GM12865 (cell line): Measurements from ENCODE around the gene SLC30A1.

ENCODE experiments used
- DNase-seq: peaks from one replicate; pipeline ENCODE4 v3.0.0; 2010; ENCODE audit warnings: low read depth
- H3K4me3 ChIP-seq: 2 replicates; pipeline ENCODE4 v1.5.1; 2011; ENCODE audit warnings: mild to moderate bottlenecking, low read depth, low read length, control low read depth
- TF ChIP-seq, protein P1 (sequence below): IDR thresholded peaks from 2 replicates; pipeline ENCODE4 v1.5.1; 2011; ENCODE audit warnings: low read length, control low read depth, low read depth, inconsistent platforms; ENCODE audit not compliant: insufficient read depth; ENCODE audit errors: missing control alignments

The SLC30A1 gene

DNA sequence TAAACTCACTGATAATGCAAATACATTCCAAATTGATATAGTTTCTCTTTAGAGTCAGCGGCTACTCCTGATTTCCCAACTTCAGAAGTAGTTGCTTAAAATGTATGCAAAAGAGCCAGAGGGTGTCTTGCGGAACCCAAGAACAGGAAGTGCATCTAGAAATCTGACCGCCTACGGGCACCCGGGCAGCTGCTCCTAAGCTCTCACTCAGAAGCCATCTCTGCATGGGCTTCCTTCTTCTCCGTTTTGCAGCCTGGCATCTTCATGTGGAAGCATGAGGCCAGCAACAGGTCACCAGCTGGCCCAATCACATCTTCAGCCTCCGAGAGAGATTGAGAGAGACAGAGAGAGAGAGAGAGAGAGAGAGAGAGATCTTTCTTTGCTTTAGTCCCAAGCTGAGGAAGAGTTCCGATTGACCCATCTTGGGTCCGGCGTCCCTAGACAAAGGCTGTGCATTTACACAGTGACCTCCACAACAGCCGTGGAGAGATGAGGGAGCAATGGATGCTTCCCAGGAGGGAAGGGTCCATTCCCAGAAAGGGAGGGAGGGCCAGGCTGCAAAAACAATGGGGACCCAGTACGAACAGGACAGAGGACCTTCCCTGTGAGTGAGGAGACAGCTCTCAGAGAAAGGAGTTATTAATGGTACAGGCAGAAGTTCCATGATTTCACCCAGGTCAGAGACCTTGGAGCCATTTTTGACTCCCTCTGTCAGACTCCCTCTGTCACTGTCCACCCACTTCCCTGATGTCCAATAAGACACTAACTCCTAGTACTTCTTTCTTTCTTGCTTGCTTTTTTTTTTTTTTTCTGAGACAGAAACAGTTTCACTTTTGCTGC, 28.2 kb upstream of the SLC30A1 start:
- TF ChIP-seq, protein P1, sequence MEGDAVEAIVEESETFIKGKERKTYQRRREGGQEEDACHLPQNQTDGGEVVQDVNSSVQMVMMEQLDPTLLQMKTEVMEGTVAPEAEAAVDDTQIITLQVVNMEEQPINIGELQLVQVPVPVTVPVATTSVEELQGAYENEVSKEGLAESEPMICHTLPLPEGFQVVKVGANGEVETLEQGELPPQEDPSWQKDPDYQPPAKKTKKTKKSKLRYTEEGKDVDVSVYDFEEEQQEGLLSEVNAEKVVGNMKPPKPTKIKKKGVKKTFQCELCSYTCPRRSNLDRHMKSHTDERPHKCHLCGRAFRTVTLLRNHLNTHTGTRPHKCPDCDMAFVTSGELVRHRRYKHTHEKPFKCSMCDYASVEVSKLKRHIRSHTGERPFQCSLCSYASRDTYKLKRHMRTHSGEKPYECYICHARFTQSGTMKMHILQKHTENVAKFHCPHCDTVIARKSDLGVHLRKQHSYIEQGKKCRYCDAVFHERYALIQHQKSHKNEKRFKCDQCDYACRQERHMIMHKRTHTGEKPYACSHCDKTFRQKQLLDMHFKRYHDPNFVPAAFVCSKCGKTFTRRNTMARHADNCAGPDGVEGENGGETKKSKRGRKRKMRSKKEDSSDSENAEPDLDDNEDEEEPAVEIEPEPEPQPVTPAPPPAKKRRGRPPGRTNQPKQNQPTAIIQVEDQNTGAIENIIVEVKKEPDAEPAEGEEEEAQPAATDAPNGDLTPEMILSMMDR, result no peak
- DNase-seq, result peak; percentile 84
- H3K4me3 ChIP-seq, result peak overlapping the region; percentile 76

- DNase-seq, result peak; percentile 75
- H3K4me3 ChIP-seq, result peak overlapping the region; percentile 76
- TF ChIP-seq, protein P1, result no peak
Measured at GRCh38 chr1:211606332-211606913, 27.5 kb upstream of the SLC30A1 start.

DNA sequence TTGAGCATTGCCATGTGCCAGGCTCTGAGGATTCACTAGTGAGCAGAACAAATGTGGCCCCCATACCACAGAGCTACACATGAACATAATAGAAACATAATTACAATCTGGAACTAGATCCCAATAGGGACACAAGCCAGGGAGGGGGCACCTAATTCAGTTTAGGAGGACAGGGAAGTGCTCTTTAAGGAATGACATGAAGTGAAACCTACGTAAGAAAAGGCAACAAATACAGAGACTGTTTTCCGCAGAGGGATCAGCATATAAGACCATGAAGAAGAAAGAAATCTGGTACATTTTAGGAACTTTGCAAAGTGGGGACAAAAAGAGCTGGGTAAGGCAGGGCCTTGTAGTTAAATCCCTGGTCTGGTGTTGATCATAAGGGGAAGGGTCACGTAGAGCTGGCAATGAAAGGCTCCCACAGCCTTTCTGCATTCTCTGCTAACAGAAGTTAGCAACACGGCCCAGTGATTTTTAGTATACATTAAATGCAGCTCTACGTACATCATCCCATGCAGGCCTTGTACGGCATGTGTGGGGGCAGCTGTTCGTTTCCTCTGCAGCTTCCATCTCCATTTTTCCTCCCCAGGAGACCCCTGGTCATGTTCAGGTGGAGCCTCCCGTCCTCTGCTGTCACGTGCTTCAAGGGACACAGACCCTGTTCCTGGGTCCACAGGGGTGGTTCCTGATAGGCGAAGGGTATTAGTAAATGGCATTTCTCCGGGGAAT, 26.8 kb upstream of the SLC30A1 start:
- TF ChIP-seq, protein P1, result no peak
- no peak for DNase-seq
- H3K4me3 ChIP-seq, result peak overlapping the region; percentile 76

DNA sequence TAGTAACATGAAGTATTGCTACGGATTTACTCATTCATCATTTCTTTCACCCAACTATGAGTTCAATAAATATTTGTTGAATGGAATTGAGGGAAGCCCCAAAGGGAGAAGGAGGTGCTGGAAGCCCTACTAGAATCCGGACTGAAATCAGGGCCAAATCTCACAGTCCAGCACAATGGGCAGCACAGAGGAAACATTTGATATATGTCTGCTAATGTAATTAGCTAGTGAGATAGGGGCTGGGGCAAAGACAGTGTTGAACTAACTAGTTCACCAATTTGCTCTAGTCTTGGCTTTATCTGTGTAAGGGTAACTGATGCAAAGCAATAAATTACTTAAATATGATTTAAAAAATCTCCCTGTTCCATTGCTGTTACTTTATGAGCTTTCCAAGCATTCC, 26.1 kb upstream of the SLC30A1 start:
- TF ChIP-seq, protein P1, result no peak
- DNase-seq, result no peak

GRCh38 chr1:211604548-211604947, 25.6 kb upstream of the SLC30A1 start:
- TF ChIP-seq, protein P1, result no peak
- DNase-seq, result no peak
- H3K4me3 ChIP-seq, result no peak overlapping the region

More for the DNA sequence above, 26.1 kb upstream of the SLC30A1 start:
- no peak overlapping the region for H3K4me3 ChIP-seq

GRCh38 chr1:211603713-211604112, 24.8 kb upstream of the SLC30A1 start:
- TF ChIP-seq, protein P1, result no peak

More at GRCh38 chr1:211603713-211604112, 24.8 kb upstream of the SLC30A1 start:
- H3K4me3 ChIP-seq, result no peak overlapping the region
- no peak for DNase-seq
